LNCAP (cell line): ENCODE measurements around the gene MAGI2.

Source experiments
- CTCF ChIP-seq: fragments of 450-650 bp; IDR thresholded peaks from 2 replicates; pipeline ENCODE4 v1.5.1; 2017; ENCODE audit warnings: mild to moderate bottlenecking

MAGI2 gene

GRCh38 chr7:78127009-78127408, 1326.5 kb downstream of the MAGI2 start:
- TF ChIP-seq CTCF: no peak

GRCh38 chr7:78125884-78126283, 1327.6 kb downstream of the MAGI2 start:
- no peak for TF ChIP-seq CTCF

GRCh38 chr7:78124216-78124615, 1329.3 kb downstream of the MAGI2 start:
- TF ChIP-seq CTCF: no peak

- no peak for TF ChIP-seq CTCF
Measured at GRCh38 chr7:78121888-78122287, 1331.6 kb downstream of the MAGI2 start.

GRCh38 chr7:78118470-78118869, 1335.0 kb downstream of the MAGI2 start:
- TF ChIP-seq CTCF: no peak

- no peak for TF ChIP-seq CTCF
Measured at GRCh38 chr7:78115876-78116275, 1337.6 kb downstream of the MAGI2 start.

GRCh38 chr7:78114993-78115392, 1338.5 kb downstream of the MAGI2 start:
- no peak for TF ChIP-seq CTCF

GRCh38 chr7:78112488-78112887, 1341.0 kb downstream of the MAGI2 start:
- no peak for TF ChIP-seq CTCF
